ENCODE data around the gene MLKL. TPM values are rescaled to one million over a fixed set of nuclear protein-coding genes. Genes with fewer than 3 reads are reported as not detected.

MLKL gene
- polyA plus RNA-seq, 1 experiment = 5.8 TPM

GRCh38 chr16:74745926-74746325 is 45.3 kb upstream of the MLKL start:
- TF ChIP-seq, protein P1, sequence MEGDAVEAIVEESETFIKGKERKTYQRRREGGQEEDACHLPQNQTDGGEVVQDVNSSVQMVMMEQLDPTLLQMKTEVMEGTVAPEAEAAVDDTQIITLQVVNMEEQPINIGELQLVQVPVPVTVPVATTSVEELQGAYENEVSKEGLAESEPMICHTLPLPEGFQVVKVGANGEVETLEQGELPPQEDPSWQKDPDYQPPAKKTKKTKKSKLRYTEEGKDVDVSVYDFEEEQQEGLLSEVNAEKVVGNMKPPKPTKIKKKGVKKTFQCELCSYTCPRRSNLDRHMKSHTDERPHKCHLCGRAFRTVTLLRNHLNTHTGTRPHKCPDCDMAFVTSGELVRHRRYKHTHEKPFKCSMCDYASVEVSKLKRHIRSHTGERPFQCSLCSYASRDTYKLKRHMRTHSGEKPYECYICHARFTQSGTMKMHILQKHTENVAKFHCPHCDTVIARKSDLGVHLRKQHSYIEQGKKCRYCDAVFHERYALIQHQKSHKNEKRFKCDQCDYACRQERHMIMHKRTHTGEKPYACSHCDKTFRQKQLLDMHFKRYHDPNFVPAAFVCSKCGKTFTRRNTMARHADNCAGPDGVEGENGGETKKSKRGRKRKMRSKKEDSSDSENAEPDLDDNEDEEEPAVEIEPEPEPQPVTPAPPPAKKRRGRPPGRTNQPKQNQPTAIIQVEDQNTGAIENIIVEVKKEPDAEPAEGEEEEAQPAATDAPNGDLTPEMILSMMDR (IDR thresholded peaks at IDR 0.05; ENCODE audit: low read depth, low read length) = no peak
- no peak for DNase-seq (ENCODE audit: low read depth, low spot score)
- Histone ChIP-seq H3K27me3 (ENCODE audit: control insufficient read depth, insufficient read depth, low read length) (no peaks in the 10 kb centered on the region), H3K4me3 (ENCODE audit: low read depth, low read length) (no peak overlapping the region), H3K27ac (ENCODE audit: low read depth, low read length) (no peak overlapping the region), H3K9me3 (ENCODE audit: control insufficient read depth, insufficient read depth, low read length) (no peaks in the 10 kb centered on the region; the same call in 1 of the 2 replicates)
- ChIA-PET CTCF (interaction anchor here (1.2 kb wide), 1 partner anchor 36 kb away, joined by 3 read pairs; no protein-coding TSS in a partner anchor), POLR2A (no interaction called here)

- DNase-seq (ENCODE audit: low read depth, low spot score) = no peak
- TF ChIP-seq, protein P1 (IDR thresholded peaks at IDR 0.05; ENCODE audit: low read depth, low read length) = no peak
- CTCF ChIA-PET = interaction anchor here (1.2 to 2.1 kb wide), 2 partner anchors 20 to 35 kb away, joined by 3 to 14 read pairs; no protein-coding TSS in a partner anchor
- H3K27me3 ChIP-seq (ENCODE audit: control insufficient read depth, insufficient read depth, low read length) = no peaks in the 10 kb centered on the region
- POLR2A ChIA-PET = interaction anchor here (1.4 kb wide), 1 partner anchor 45 kb away, joined by 3 read pairs; the partner anchor contains the start of gene MLKL
- H3K9me3 ChIP-seq (ENCODE audit: control insufficient read depth, insufficient read depth, low read length) = no peaks in the 10 kb centered on the region; the same call in 1 of the 2 replicates
- no peak overlapping the region for H3K27ac ChIP-seq (ENCODE audit: low read depth, low read length)
- no peak overlapping the region for H3K4me3 ChIP-seq (ENCODE audit: low read depth, low read length)
Observed at GRCh38 chr16:74745109-74745615, 44.5 kb upstream of the MLKL start.

DNA sequence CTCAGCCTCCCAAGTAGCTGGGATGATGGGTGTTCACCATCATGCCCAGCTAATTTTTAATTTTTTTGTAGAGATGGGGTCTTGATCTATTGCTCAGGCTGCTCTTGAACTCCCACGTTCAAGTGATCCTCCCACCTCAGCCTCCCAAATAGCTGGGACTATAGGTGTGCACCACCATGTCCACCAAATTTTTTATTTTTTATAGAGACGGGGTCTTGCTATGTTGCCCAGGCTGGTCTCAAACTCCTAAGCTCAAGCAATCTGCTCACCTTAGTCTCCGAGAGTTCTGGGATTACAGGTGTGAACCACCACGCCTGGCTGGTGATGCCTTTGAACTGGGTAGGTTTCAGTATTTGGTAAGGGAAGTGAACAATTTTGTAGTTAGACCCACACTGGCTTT is 43.9 kb upstream of the MLKL start:
- ChIA-PET POLR2A (interaction anchor here (0.7 to 1.4 kb wide), 2 partner anchors 16 to 44 kb away, joined by 3 to 4 read pairs; partner anchors contain the start of gene MLKL), CTCF (interaction anchor here (0.6 to 2.1 kb wide), 2 partner anchors 20 to 357 kb away, joined by 3 to 14 read pairs; no protein-coding TSS in a partner anchor)
- H3K9me3 ChIP-seq (ENCODE audit: control insufficient read depth, insufficient read depth, low read length) = no peaks in the 10 kb centered on the region; the same call in 1 of the 2 replicates
- H3K27ac ChIP-seq (ENCODE audit: low read depth, low read length) = no peak overlapping the region
- no peak overlapping the region for H3K4me3 ChIP-seq (ENCODE audit: low read depth, low read length)
- no peak for DNase-seq (ENCODE audit: low read depth, low spot score)
- no peaks in the 10 kb centered on the region for H3K27me3 ChIP-seq (ENCODE audit: control insufficient read depth, insufficient read depth, low read length)
- TF ChIP-seq, protein P1 (IDR thresholded peaks at IDR 0.05; ENCODE audit: low read depth, low read length) = no peak

GRCh38 chr16:74743668-74744299 is 43.1 kb upstream of the MLKL start:
- Histone ChIP-seq H3K27me3 (ENCODE audit: control insufficient read depth, insufficient read depth, low read length) (no peaks in the 10 kb centered on the region), H3K27ac (ENCODE audit: low read depth, low read length) (no peak overlapping the region), H3K9me3 (ENCODE audit: control insufficient read depth, insufficient read depth, low read length) (no peaks in the 10 kb centered on the region; the same call in 1 of the 2 replicates), H3K4me3 (ENCODE audit: low read depth, low read length) (no peak overlapping the region)
- DNase-seq (ENCODE audit: low read depth, low spot score) = peak; percentile 20
- ChIA-PET POLR2A (interaction anchor here (0.8 to 1.4 kb wide), 2 partner anchors 19 to 43 kb away, joined by 3 read pairs; partner anchors contain the start of gene MLKL), CTCF (interaction anchor here (0.7 to 3.3 kb wide), 3 partner anchors 19 to 119 kb away, joined by 4 to 14 read pairs (median 10); no protein-coding TSS in a partner anchor)
- TF ChIP-seq, protein P1 (IDR thresholded peaks at IDR 0.05; ENCODE audit: low read depth, low read length) = no peak

Measured in AG04450 (cell line).